ENCODE results near the gene HNMT.
"Not testable (repeated sequence)": the region's sequence is repeated elsewhere in the genome, so short reads cannot be mapped to it uniquely, and the experiment has no call there.

HNMT gene

GRCh38 chr2:137977790-137978189, 13.5 kb downstream of the HNMT start:
- no peak for DNase-seq

GRCh38 chr2:137980459-137980858, 16.2 kb downstream of the HNMT start:
- DNase-seq = no peak

GRCh38 chr2:137981112-137981656, 16.9 kb downstream of the HNMT start:
- no peak for DNase-seq

- no peak for DNase-seq
Measured at GRCh38 chr2:137983581-137983980, 19.3 kb downstream of the HNMT start.

- DNase-seq = no peak
Measured at GRCh38 chr2:137986268-137986667, 22.0 kb downstream of the HNMT start.

GRCh38 chr2:137987011-137987410, 22.7 kb downstream of the HNMT start:
- DNase-seq = no peak

- DNase-seq = no peak
Measured at GRCh38 chr2:137991078-137991477, 26.8 kb downstream of the HNMT start.

- DNase-seq = no peak
Measured at GRCh38 chr2:137992039-137992646, 27.9 kb downstream of the HNMT start.

- DNase-seq = not testable (repeated sequence)
Measured at GRCh38 chr2:137993715-137994476, 29.6 kb downstream of the HNMT start.

- not testable (repeated sequence) for DNase-seq
Measured at GRCh38 chr2:137995368-137995767, 31.1 kb downstream of the HNMT start.

GRCh38 chr2:137996158-137996557, 31.9 kb downstream of the HNMT start:
- DNase-seq = not testable (repeated sequence)

- no peak for DNase-seq
Measured at GRCh38 chr2:137997733-137998132, 33.5 kb downstream of the HNMT start.

GRCh38 chr2:137998503-137998902, 34.2 kb downstream of the HNMT start:
- no peak for DNase-seq

GRCh38 chr2:137999273-137999672, 35.0 kb downstream of the HNMT start:
- no peak for DNase-seq

GRCh38 chr2:138000009-138000408, 35.7 kb downstream of the HNMT start:
- DNase-seq = no peak

GRCh38 chr2:138000796-138001195, 36.5 kb downstream of the HNMT start:
- DNase-seq = no peak

GRCh38 chr2:138003411-138003810, 39.1 kb downstream of the HNMT start:
- no peak for DNase-seq

GRCh38 chr2:138007431-138007830, 43.2 kb downstream of the HNMT start:
- no peak for DNase-seq

GRCh38 chr2:138009622-138010021, 45.3 kb downstream of the HNMT start:
- DNase-seq = no peak

- no peak for DNase-seq
Measured at GRCh38 chr2:138010890-138011289, 46.6 kb downstream of the HNMT start.

GRCh38 chr2:138012082-138012481, 47.8 kb downstream of the HNMT start:
- no peak for DNase-seq

- DNase-seq = no peak
Measured at GRCh38 chr2:138012968-138013367, 48.7 kb downstream of the HNMT start.

- no peak for DNase-seq
Measured at GRCh38 chr2:138013639-138014038, 49.4 kb downstream of the HNMT start.

- DNase-seq = no peak
Measured at GRCh38 chr2:138015494-138015893, 51.2 kb downstream of the HNMT start.

Measured in DMS153 (cell line).